HCT116 (cell line): ENCODE measurements around the gene MED13L. TPM values are rescaled to one million over a fixed set of nuclear protein-coding genes. Genes with fewer than 3 reads are reported as not detected.

Source experiments
- ATAC-seq: fragments of 200-7000 bp; cut with Tn5 transposase; 2 replicates; pipeline ENCODE4 v1.9.1; 2020; ENCODE audit warnings: mild to moderate bottlenecking, moderate library complexity
- BruUV-seq: library from RNA; stranded (reverse); fragments of 400-500 nt; replicated peaks from 2 replicates; lab custom pipeline; 2021; lab: Mats Ljungman, UMichigan
- CTCF ChIA-PET: fragments of 300-600 bp; sonication (Branson Sonifier 250); formaldehyde crosslinking; loops from one replicate; lab custom pipeline; 2021; ENCODE audit warnings: antibody characterized with exemption; lab: Charles Lee
- POLR2A ChIA-PET: fragments of 300-600, 350-600 bp; sonication (Branson Sonifier 250); formaldehyde crosslinking; loops from one replicate; lab custom pipeline; 2021; ENCODE audit warnings: antibody characterized with exemption; lab: Charles Lee
- RAD21 ChIA-PET, 2 experiments: fragments of 300-600 bp; sonication (Branson Sonifier 250); formaldehyde crosslinking; loops; one replicate each; lab custom pipeline; 2023; ENCODE audit warnings: low total read pairs in 2 of 2; ENCODE audit not compliant: uncharacterized antibody in 2 of 2, unreplicated experiment in 2 of 2, low non-redundant PET in 1 of 2; lab: Charles Lee
- DNase-seq: peaks from one replicate; pipeline ENCODE4 v3.0.0-alpha.2; 2010; ENCODE audit warnings: low read depth, low spot score
- H2AFZ ChIP-seq: fragments of 200-600 bp; shearing (Covaris generic), sonication (generic); 2 replicates; pipeline ENCODE4 v1.6.1; 2017; ENCODE audit warnings: low read depth, mixed run types, mixed read lengths, antibody characterized with exemption, low read length; ENCODE audit not compliant: poor library complexity, severe bottlenecking
- H3K27ac ChIP-seq: 2 replicates; pipeline ENCODE4 v1.5.1; 2012; ENCODE audit warnings: low read depth, low read length
- H3K27me3 ChIP-seq: fragments of 200-600 bp; sonication (generic); 2 replicates; pipeline ENCODE4 v1.6.1; 2016; ENCODE audit warnings: mixed run types, low read length, mixed read lengths; ENCODE audit not compliant: insufficient read depth
- H3K36me3 ChIP-seq, 2 experiments: fragments of 200-500 bp in 1 of 2; fragments of 200-600 bp in 1 of 2; sonication (Bioruptor generic) in 1 of 2; sonication (generic) in 1 of 2; 2 replicates each; pipeline versions ENCODE4 v1.5.1 to v1.6.1; 2014 to 2016; ENCODE audit warnings: low read length in 2 of 2, inconsistent platforms in 1 of 2, mixed read lengths in 1 of 2, mixed run types in 1 of 2; ENCODE audit not compliant: insufficient read depth in 2 of 2, control insufficient read depth in 1 of 2
- H3K4me1 ChIP-seq, 2 experiments: fragments of 200-600 bp in 1 of 2; sonication (generic) in 1 of 2; 2 replicates each; pipeline versions ENCODE4 v1.5.1 to v1.6.1; 2012 to 2017; ENCODE audit warnings: low read length in 2 of 2, inconsistent platforms in 1 of 2, mild to moderate bottlenecking in 1 of 2, mixed read lengths in 1 of 2, mixed run types in 1 of 2, moderate library complexity in 1 of 2; ENCODE audit not compliant: insufficient read depth in 2 of 2, control insufficient read depth in 1 of 2
- H3K4me2 ChIP-seq: fragments of 200-600 bp; sonication (generic); 2 replicates; pipeline ENCODE4 v1.6.1; 2017; ENCODE audit warnings: mixed run types, low read length, mixed read lengths
- H3K4me3 ChIP-seq, 2 experiments: fragments of 200-600 bp in 1 of 2; sonication (generic) in 1 of 2; replicated peaks in 1 of 2; 2 replicates each; pipeline ENCODE4 v1.5.1; 2011 to 2016; ENCODE audit warnings: low read length in 2 of 2, control low read depth in 1 of 2, low read depth in 1 of 2, mild to moderate bottlenecking in 1 of 2, mixed read lengths in 1 of 2, mixed run types in 1 of 2
- H3K79me2 ChIP-seq: fragments of 200-600 bp; sonication (generic); 2 replicates; pipeline ENCODE4 v1.6.1; 2017; ENCODE audit warnings: mild to moderate bottlenecking, mixed run types, low read length, moderate library complexity, mixed read lengths; ENCODE audit not compliant: insufficient read depth
- H3K9ac ChIP-seq: fragments of 200-600 bp; sonication (generic); 2 replicates; pipeline ENCODE4 v1.6.1; 2016; ENCODE audit warnings: low read length, mixed read lengths
- H3K9me2 ChIP-seq: fragments of 200-600 bp; sonication (generic), shearing (Covaris generic); 2 replicates; pipeline ENCODE4 v1.6.1; 2017; ENCODE audit warnings: mixed run types, mild to moderate bottlenecking, moderate library complexity; ENCODE audit not compliant: insufficient read depth
- H3K9me3 ChIP-seq, 2 experiments: fragments of 200-500 bp in 1 of 2; fragments of 200-600 bp in 1 of 2; sonication (Bioruptor generic) in 1 of 2; sonication (generic) in 1 of 2; 2 replicates each; pipeline ENCODE4 v1.6.1; 2014 to 2017; ENCODE audit warnings: low read length in 2 of 2, mixed read lengths in 2 of 2, inconsistent platforms in 1 of 2, low read depth in 1 of 2, mild to moderate bottlenecking in 1 of 2, mixed run types in 1 of 2, moderate library complexity in 1 of 2; ENCODE audit not compliant: control insufficient read depth in 1 of 2, insufficient read depth in 1 of 2
- H4K20me1 ChIP-seq: fragments of 200-600 bp; sonication (generic), shearing (Covaris generic); 2 replicates; pipeline ENCODE4 v1.6.1; 2017; ENCODE audit warnings: mixed run types, mild to moderate bottlenecking, moderate library complexity; ENCODE audit not compliant: insufficient read depth
- CEBPB ChIP-seq: IDR thresholded peaks from 2 replicates; pipeline ENCODE4 v1.6.1; 2012; ENCODE audit warnings: low read depth
- CTCF ChIP-seq, 3 experiments: fragments of 200-600 bp in 1 of 3; sonication (generic) in 1 of 3; IDR thresholded peaks in 2 of 3; conservative IDR thresholded peaks in 1 of 3; 2 replicates each; pipeline ENCODE4 v1.5.1; 2012 to 2017; ENCODE audit warnings: low read depth in 2 of 3, low read length in 2 of 3, antibody characterized with exemption in 1 of 3, borderline replicate concordance in 1 of 3, control low read depth in 1 of 3, mild to moderate bottlenecking in 1 of 3, mixed read lengths in 1 of 3, mixed run types in 1 of 3, moderate library complexity in 1 of 3; ENCODE audit not compliant: insufficient read depth in 1 of 3
- EZH2phosphoT487 ChIP-seq: fragments of 200-600 bp; IDR thresholded peaks from 2 replicates; pipeline ENCODE4 v1.6.1; 2018; ENCODE audit warnings: antibody characterized with exemption, borderline replicate concordance
- JUND ChIP-seq: IDR thresholded peaks from 2 replicates; pipeline ENCODE4 v1.6.1; 2012
- POLR2AphosphoS5 ChIP-seq: IDR thresholded peaks from 2 replicates; pipeline ENCODE4 v1.6.1; 2011; ENCODE audit warnings: mild to moderate bottlenecking, low read depth, low read length, moderate library complexity
- YY1 ChIP-seq: IDR thresholded peaks from 2 replicates; pipeline ENCODE4 v1.6.1; 2011; ENCODE audit warnings: low read length, low read depth, moderate library complexity, mild to moderate bottlenecking; ENCODE audit not compliant: insufficient replicate concordance; ENCODE audit errors: extremely low read depth
- ZNF274 ChIP-seq: fragments of 200-500 bp; sonication (Bioruptor generic); IDR thresholded peaks from 2 replicates; pipeline ENCODE4 v1.6.1; 2014; ENCODE audit warnings: mild to moderate bottlenecking, low read depth, low read length, inconsistent platforms
- intact Hi-C: fragments of 100-400 bp; cut with micrococcal nuclease; formaldehyde crosslinking; loops from 2 replicates; pipeline ENCODE4 v1.10.0; 2022
- total RNA-seq: library from RNA; stranded (reverse); gene quantifications from one replicate; pipeline ENCODE4 v1.2.1, GENCODE V29; 2021; ENCODE audit not compliant: unreplicated experiment

Gene MED13L
- total RNA-seq, 1 experiment from 2014 or later = 176 TPM

GRCh38 chr12:116325336-116325664 lies 47.8 kb upstream of the MED13L start:
- no peak for ATAC-seq
- BruUV-seq = no TSS peak
- Histone ChIP-seq H2AFZ (no peak overlapping the region), H3K9me2 (no peaks in the 10 kb centered on the region), H3K4me3 (no peak overlapping the region), H4K20me1 (no peaks in the 10 kb centered on the region), H3K9me3 (no peaks in the 10 kb centered on the region), H3K9ac (no peak overlapping the region), H3K36me3 (no peaks in the 10 kb centered on the region), H3K79me2 (no peaks in the 10 kb centered on the region), H3K27me3 (no peaks in the 10 kb centered on the region), H3K27ac (no peak overlapping the region), H3K4me2 (no peak overlapping the region), H3K4me1 (peaks cover 0 to 7% of the 10 kb centered on the region in 2 experiments; a peak in 1 of 4 replicates)
- POLR2A ChIA-PET = no interaction called here
- TF ChIP-seq EZH2phosphoT487 (no peak), CTCF (IDR thresholded peaks at IDR 0.05 in 2 of 3, conservative IDR thresholded peaks at IDR 0.05 in 1 of 3; ENCODE audit: borderline replicate concordance in 1 of 3, insufficient read depth in 1 of 3, low read depth in 2 of 3, low read length in 2 of 3) (no peak), ZNF274 (no peak)
- no peak for DNase-seq
- intact Hi-C loops = no loop called here
- RAD21 ChIA-PET = no interaction called here
- CTCF ChIA-PET = no interaction called here

GRCh38 chr12:116324654-116325335 lies 47.3 kb upstream of the MED13L start:
- RAD21 ChIA-PET = no interaction called here
- Histone ChIP-seq H4K20me1 (no peaks in the 10 kb centered on the region), H3K27ac (no peak overlapping the region), H2AFZ (no peak overlapping the region), H3K4me3 (no peak overlapping the region), H3K9me3 (no peaks in the 10 kb centered on the region)
- ATAC-seq = no peak
- intact Hi-C loops = no loop called here
- no peak for TF ChIP-seq JUND
- TF ChIP-seq ZNF274 = no peak
- TF ChIP-seq CEBPB = no peak
- no peak for TF ChIP-seq POLR2AphosphoS5
- no peak for TF ChIP-seq YY1
- no peak for TF ChIP-seq CTCF (IDR thresholded peaks at IDR 0.05 in 2 of 3, conservative IDR thresholded peaks at IDR 0.05 in 1 of 3; ENCODE audit: borderline replicate concordance in 1 of 3, insufficient read depth in 1 of 3, low read depth in 2 of 3, low read length in 2 of 3)
- TF ChIP-seq, all 23 proteins: peak for 0
- H3K27me3 ChIP-seq = no peaks in the 10 kb centered on the region
- H3K9me2 ChIP-seq = no peaks in the 10 kb centered on the region
- CTCF ChIA-PET = no interaction called here
- no peak for DNase-seq
- POLR2A ChIA-PET = no interaction called here
- no peaks in the 10 kb centered on the region for H3K79me2 ChIP-seq
- BruUV-seq = no TSS peak
- no peaks in the 10 kb centered on the region for H3K36me3 ChIP-seq
- no peak overlapping the region for H3K9ac ChIP-seq
- H3K4me2 ChIP-seq = no peak overlapping the region
- H3K4me1 ChIP-seq = peaks cover 0 to 11% of the 10 kb centered on the region in 2 experiments; a peak in 1 of 4 replicates
